ENCODE measurements around the gene MLEC. TPM values are rescaled to one million over a fixed set of nuclear protein-coding genes. Genes with fewer than 3 reads are reported as not detected.
"Not testable (repeated sequence)": the region's sequence is repeated elsewhere in the genome, so short reads cannot be mapped to it uniquely, and the experiment has no call there.

Gene MLEC
- total RNA-seq, 1 donor from 2014 or later, result 78.3 TPM

DNA sequence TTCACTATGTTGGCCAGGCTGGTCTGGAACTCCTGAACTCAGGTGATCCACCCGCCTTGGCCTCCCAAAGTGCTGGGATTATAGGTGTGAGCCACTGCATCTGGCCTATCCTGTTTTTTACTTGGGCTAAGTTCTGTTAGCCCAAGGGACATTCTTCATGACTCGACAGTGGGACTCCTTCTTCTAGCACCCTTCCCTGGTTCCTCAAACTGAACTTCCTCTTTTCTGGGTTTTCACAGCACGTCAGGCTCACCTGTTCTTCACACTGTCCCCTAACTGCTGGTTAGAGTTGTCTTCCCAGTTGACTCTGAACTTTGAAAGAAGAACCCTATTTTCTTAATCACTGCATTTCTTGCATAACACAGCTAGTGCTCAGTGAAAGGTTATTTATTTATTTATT is 24.1 kb upstream of the MLEC start:
- DNase-seq (ENCODE audit: extremely low read depth, low read depth, low spot score), result no peak

DNA sequence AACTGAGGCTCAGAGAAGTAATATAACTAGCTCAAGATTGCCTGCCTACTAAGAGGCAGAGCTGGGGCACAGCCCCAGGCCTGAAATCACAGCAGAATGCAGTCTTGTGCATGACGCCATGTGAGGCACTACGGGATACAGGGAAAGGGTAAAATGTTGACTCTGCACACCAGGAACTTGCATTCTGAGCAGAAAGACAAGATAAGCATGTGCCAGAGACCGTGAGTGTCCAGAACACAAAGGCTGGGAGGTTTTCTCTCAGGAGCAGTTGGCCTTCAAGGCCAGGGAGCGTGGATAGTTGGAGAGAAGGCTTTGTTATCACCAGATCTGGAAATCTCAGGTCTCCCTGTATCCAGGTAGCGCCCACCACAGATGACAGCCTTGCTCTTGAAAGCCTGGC is 23.2 kb upstream of the MLEC start:
- DNase-seq (ENCODE audit: extremely low read depth, low read depth, low spot score), result no peak

DNA sequence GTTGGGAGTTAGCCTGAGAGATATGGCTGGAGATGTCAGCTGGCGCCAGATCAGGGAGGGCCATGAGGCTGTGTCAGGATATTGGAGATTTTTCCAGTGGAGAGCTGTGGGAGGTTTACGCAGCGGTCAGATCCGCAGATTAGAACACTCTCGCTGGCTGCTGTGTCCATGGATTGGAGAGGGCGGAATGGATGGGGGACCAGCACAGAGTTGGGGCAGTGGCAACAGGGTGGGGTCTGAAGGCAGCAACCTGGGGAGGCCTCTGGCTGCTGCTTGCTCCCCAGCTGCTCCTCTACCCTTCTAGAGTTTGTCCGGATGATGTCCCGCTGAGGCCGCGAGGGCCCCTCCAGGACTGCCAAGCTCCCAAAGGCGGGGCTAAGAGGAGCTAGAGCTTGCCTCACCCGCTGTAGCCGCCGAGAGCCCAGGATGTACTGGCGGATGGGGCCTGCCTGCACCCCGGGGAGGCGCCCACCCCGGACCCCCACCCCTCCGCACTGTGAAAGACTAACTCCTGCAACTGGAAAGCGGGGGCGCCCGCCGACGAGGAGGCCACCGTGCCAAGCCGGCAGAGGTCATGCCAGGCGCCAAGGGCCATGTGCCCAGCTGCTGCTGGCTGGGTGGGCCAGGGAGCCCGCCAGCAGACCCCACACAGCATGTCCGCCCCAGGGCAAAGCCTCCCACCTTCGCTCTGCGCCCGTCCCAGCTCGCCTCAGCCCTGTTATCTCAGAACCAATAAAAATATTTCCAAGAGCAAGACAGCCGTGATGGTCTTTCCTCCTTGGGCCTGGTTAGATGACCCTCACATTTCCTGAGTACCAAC is 20.2 kb upstream of the MLEC start:
- no peak for DNase-seq (ENCODE audit: extremely low read depth, low read depth, low spot score)

DNA sequence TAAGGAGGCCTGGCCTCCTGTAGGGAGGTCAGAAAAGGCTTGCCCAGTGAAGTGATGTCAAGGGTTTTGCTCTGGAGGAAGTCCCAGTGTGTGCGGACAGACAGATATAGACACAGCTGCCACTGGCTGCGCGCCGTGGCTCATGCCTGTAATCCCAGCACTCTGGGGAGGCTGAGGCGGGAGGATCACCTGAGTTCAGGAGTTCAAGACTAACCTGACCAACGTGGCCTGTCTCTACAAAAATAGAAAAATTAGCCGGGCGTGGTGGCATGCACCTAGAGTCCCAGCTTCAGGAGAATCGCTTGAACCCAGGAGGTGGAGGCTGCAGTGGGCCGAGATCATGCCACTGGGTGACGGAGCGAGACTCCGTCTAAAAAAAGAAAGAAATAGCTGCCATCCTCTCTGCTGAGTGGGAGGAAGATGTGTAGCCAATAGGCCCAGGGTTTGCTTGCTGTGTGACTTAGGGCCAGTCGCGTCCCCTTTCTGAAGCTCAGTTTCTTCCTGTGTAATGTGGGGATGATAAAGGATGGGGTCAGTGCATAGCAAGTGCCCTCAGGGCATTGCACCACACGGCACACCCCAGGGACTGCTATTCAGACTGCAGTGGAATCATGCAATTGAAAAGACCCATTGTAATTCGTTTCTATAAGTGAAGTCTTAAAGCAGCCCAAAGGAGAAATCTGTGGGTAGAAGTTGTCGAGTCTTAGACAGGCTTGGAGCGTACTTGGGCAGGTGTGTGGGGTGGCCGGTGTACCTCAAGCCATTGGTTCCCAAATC is 18.7 kb upstream of the MLEC start:
- DNase-seq (ENCODE audit: extremely low read depth, low read depth, low spot score), result no peak

DNA sequence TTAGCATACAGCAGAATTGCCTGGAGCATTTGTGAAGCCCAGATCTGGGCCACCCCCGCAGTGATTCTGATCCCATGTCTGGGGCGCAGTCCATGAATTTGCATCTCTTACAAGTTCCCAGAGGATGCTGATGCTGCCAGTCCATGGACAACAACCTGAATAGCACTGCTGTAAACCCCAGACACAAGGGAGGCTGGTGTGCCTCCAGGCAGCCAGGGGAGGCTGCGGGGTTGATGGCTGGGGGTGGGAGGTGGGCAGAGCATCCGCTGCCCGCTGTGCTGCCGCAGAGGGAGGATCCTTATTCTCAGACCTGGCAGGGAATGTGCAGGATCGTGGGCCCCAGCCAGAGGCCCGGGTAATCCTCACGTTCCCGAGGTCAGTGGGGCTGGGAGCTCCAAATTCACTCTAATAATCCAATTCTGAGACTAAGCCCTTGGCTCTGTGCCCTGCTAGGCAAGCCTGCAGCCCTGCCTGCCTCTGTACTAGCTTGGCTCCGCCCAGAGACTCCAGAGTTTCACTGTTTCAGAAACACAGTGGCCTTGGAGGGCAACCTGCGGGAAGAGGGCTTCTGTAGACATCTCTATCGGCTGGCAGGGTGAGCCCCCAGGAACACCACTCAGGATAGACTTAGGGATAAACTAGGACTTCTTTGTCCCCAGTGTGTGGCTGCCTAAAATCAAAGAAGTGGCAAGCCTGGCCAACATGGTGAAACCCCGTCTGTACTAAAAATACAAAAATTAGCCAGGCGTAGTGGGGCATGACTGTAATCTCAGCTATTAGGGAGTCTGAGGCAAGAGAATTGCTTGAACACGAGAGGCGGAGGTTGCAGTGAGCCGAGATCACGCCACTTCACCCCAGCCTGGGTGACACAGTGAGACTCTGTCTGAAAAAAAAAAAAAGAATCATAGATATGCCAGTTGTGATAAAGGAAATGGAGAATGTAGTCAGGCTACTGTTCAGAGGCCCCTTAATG is 17.8 kb upstream of the MLEC start:
- DNase-seq (ENCODE audit: extremely low read depth, low read depth, low spot score), result no peak

DNA sequence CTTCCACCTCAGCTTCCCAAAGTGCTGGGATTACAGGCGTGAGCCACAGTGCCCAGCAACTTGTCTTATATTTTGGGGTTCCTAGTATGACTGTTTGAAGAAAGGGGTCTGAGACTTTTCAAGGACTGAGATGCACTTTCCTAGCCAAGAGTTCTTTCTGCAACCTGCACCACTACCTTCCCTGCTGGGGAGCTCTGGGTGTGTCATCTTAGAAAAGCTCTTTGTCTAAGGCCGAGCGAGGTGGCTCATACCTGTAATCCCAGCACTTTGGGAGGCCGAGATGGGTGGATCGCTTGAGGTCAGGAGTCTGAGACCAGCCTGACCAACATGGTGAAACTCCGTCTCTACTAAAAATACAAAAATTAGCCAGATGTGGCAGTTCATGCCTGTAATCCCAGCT is 16.7 kb upstream of the MLEC start:
- DNase-seq (ENCODE audit: extremely low read depth, low read depth, low spot score), result not testable (repeated sequence)

DNA sequence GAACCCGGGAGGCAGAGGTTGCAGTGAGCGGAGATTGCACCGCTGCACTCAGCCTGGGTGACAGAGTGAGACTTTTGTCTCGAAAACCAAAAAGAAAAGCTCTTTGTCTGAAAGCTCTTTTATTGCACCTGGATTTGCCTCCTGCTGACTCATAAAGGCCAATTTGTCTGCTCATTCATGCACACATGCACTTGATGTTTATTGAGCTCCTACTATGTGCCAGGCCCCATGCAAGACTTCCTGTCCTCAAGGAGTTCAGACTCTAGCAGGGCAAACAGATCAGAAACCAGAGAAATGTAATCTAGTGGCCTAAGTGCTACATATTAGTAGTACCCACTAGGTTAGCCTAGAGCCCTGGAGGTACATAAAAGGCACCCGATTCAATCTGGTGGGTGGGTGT is 16.3 kb upstream of the MLEC start:
- no peak for DNase-seq (ENCODE audit: extremely low read depth, low read depth, low spot score)

DNA sequence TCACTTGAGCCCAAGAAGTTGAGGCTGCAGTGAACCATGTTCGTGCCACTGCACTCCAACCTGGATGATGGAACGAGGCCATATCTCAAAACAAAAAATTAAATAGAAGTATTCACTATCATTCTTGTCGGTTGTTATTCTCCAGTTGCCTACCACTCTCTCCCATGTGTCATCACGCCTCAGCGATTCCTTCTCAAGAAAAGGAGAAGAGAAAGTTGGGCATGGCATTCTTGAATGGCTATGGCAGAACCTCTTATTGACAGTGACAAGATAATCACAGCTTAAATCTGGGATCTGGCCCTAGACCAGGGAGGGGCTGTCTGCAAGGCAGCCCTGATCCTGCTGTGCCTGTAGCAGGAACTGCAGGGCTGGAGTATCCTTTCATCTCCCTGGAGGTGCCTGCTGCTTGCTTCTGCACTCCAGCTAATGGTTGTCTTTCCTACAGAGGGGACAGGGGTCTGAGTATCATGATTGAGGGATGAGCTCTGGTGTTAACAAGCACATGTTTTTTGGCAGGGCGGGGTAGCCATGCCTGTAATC is 12.8 kb upstream of the MLEC start:
- DNase-seq (ENCODE audit: extremely low read depth, low read depth, low spot score), result no peak

DNA sequence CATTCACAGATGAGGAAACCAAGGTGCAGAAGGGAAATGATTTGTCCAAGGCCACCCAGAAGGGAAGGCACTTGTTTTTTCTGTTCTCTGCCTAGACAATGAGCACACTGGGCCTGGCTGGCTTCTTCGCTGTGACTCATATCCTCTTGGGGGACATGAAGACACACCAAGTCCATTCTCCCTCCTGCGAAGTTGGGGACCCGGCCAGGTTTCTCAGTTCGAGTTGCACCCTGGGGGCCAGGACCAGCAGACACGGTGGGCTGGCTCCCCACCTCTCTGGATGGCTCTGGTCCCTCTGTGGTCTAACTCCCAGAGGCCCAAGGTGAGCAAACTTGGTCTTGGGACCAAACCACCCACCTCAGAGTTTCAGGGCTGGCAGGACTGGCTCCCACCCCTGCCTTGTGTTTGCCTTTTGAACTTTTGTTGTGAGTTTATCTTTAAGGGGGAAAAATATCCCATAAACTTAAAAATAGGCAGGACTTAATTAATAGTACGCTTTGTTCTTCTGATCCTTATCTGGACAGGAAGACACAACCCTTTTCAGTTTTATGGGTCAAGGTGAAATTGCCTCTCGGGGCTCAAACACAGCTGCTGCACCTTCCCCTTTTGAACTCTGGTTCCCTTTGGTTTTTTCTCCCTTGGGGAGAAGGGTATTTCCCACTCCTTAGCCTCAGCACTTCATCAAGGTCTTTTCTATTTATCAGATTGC is 9.0 kb upstream of the MLEC start:
- DNase-seq (ENCODE audit: extremely low read depth, low read depth, low spot score), result no peak

DNA sequence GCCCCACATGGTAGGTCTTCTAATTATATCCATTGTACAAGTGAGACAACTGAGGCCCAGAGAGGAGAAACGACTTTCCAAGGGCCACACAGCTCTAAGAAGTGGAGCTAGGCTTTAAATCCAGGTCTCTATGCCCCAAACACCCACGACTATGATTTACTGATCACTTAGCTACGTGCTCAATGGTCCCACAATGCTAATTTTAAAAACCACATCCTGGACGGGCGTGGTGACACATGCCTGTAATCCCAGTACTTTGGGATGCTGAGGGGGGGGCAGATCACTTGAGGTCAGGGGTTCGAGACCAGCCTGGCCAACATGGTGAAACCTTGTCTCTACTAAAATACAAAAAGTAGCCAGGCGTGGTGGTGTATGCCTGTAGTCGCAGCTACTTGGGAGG is 8.4 kb upstream of the MLEC start:
- DNase-seq (ENCODE audit: extremely low read depth, low read depth, low spot score), result no peak

DNA sequence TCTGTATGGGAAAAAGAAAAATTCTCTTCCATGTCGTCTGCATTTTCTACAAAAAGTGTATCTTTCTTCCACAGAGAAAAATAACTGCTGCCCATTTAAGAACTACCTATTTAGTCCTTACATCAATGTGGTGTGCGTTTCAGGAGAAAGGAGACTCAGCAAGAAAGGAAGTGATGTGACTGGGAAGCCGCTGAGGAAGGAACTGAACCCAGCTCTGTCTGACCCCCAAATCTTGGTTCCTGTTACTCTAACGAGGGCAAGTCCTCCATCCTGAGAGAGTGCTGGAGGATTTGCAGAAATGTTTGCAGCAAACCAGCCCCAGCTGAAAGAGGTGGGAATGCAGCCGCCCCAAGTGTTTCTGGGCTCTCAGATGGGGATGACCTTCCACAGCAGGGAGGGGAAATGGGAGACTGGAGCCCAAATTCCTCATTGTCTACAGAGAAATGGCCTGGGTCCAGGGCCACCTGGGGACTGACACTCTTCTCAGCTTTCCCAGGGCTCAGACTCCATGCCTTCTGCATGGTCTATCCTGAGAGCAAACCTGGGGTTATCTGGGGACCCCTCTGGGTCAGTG is 6.7 kb upstream of the MLEC start:
- DNase-seq (ENCODE audit: extremely low read depth, low read depth, low spot score), result no peak

DNA sequence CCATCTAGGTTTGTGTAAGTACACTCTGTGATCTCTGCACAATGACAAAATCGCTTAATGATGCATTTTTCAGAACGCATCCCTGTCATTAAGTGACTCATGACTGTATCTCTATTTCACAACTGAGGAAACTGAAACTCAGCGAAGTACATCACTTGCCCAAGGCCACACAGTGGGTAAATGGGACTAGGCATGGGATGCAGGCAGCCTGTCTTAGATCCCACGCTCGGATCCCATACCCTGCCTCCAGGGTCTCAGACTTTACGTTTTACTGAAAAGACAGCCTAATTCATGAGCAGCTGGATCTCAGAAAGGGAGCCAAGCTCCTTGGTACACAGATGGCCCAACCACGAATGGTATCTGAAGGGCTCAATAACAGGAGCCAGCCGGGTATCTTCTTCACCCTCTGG is 2.4 kb upstream of the MLEC start:
- DNase-seq (ENCODE audit: extremely low read depth, low read depth, low spot score), result no peak

DNA sequence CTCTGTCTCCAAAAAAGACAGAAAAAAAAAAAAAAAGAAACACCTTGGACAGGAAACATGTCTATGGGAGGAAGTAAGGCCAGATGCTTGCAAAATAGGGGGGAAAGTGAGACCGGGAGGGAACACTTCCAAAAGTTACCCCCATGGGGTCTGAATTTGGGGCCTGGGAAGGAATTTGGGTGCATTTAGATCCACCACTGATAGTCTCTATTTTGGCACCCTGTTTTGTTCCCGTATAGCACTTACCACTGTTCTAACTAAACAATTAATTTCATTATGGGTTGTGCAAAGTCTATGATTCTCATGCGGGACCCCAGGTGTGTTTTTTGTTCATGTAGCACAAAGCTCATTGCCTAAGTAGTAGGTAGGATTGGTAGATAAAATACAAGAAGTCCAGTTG is 1.4 kb upstream of the MLEC start:
- no peak for DNase-seq (ENCODE audit: extremely low read depth, low read depth, low spot score)

DNA sequence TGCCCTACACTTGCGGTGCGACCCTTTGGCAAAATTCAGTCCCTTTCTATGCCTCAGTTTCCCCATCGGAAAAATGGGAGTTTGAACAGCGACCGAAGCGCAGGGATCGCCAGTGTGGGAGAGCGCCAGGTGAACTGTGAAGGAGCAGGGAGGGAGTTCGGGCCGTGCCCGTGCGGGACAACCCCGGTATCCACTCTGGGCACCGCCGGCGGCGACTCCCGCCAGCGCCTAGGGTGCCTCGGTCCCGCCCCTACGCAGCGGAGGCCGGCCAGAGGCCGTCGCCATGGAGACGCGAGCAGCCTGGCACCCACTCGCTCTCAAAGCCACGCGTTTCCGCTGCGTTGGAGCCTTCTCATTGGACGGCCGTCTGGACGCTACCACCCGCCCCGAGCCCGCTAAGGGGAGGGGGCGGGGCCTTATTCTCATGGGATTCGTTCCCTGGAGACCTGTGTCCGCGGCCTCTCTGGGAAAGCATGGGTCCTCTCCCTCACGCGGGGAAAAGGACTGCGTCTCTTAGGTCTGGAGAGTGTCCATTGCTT is 729 bp upstream of the MLEC start:
- peak; percentile 77 for DNase-seq (ENCODE audit: extremely low read depth, low read depth, low spot score)

DNA sequence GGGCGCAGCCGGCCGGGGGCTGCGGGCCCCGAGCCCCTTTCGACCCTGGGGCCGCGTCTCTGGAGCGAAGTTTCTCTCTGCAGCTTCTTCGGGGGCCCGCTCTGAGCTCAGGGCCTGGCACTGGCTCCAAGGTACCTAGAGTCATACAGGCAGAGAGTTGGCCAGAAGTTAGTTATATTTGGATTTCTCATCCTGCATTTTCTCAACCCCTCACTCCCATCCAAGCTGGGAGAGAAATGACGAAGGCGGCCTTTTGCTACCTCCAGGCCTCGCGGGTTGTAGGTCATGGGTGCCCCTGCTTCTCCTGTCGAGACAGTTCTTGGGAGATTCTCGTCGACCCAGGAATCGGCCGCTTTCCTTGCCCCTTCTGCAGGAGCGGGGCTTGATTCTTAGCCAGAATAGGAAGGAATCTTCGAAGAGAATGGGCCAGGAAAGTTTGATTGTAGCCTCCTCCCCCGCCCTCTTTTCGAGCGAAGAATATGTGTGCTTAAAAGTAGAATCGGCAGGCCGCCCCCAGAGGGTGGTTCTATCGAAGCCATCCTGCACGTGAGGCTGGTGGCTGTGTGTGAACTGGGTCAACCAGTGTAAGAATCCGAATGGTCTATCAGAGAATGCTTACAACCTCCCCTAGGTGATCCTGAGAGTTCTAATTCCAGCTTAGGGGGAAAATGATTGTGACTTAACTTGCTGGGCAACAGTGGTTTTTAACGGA is 785 bp downstream of the MLEC start:
- no peak for DNase-seq (ENCODE audit: extremely low read depth, low read depth, low spot score)

DNA sequence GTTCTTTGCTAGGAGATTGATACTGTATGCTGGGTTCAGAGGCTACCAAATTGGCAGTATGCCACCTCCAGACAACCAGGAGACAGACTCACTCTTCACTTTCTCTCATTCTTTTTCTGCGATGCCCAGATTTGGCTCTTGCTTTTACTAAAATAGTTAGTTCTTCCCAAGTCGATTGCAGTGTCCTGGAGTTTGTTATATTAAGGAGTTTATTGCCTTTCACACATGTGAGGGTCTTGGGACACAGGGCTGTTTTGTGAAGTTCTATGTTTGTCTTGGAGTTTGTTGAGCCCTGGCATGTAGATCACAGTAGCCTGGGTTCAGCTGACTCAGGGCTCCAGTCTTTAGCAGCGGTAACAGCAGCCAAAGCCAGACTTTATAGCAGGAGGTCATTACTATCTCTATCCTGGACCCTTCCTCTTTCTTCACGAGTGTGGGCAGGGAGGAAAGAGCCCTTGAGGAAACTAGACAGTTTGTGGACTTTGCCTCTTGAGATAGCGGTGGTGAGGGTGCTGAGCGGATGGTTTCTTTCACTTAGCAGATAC is 1.6 kb downstream of the MLEC start:
- DNase-seq (ENCODE audit: extremely low read depth, low read depth, low spot score), result no peak

DNA sequence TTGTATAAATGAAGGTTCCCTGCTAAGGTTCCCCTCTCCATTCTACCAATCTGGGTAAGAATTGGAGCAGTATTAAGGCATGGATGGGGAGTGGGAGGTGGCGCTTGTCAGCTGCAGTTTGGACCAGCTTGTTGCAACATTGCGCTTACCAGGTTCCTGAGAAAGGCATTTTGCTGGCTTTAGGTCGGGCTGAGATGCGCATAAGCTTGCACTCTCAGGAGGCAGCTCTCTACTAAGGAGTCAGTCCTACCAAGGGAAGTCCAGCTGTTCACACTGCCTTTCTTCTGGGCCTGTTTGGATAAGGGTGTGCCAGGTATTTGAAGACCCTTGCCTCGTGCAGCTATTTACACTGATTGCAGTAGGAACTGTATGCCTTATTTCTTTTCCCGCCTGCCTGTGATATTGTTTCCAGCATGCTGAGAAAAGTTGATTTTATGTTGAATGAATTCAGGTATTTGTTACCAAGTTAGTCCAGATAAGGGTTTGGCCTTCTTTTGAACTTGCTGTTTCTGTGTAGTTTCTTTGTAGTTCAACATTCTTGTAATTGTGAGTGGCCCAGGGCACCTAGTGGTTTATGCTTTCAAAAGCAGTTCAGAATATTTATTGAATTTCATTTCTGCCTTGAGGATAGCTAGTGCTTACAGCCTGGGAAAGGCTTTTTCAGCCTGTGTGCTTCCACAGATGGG is 2.6 kb downstream of the MLEC start:
- DNase-seq (ENCODE audit: extremely low read depth, low read depth, low spot score), result no peak

DNA sequence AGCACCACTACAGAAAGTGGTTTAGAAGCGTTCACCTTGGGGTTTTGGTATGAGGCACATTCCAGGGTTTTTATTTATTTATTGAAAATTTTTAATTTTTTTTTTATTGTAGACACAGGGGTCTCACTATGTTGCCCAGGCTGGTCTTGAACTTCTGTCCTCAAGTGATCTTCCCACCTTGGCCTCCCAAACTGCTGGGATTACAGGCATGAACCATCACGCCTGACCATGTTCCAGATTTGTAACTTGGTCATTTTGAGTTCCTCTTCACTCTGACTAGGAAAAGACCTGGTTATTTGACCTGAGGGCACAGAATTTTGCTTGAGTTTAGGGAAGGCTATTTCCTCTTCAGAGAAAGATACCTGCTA is 3.1 kb downstream of the MLEC start:
- no peak for DNase-seq (ENCODE audit: extremely low read depth, low read depth, low spot score)

All from glomerular endothelial cell (primary cell).